AG08396 (cell line): ENCODE data around the gene SLCO1C1.

Source experiments
- DNase-seq: peaks from one replicate; pipeline ENCODE4 v3.0.0; 2012; ENCODE audit warnings: low spot score, mixed read lengths

Gene SLCO1C1

DNA sequence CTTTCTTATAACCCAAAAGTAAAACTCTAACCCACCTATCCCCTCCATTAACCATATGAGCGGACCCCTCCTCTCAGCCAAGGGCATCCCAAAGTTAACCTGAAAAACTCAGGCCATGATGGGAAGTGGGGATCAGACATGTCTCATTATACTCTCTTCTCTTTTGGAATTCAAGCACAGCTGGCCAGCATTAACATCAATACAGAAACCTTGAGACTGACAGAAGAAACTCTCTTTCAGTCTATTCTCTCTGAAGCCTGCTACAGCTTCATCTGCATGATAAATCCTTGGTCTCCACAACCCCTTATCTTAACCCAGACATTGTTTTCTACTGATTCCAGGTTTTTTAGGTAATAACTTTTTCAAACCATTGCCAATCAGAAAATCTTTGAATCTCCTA lies 97.8 kb downstream of the SLCO1C1 start:
- DNase-seq: no peak

DNA sequence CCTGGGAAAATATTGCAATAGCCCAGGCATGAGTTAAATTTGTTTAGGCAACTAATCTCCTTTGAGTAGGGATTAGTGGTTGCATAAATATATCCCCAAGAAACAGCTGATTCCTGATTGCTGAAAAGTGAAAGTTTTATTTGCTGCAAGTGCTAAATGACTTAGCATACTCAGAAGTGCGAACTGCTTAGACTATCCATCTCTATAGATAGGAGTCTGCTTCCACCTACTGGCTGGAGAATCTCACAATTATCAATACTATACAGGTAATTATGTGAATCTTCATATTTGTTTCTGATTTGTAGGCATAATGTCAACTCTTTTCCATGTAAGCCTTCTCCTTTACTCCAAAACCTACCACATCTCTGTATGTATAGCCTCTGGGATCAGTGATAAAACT lies 103.4 kb downstream of the SLCO1C1 start:
- DNase-seq: no peak

- no peak for DNase-seq
Observed at GRCh38 chr12:20800160-20800559, 105.0 kb downstream of the SLCO1C1 start.

DNA sequence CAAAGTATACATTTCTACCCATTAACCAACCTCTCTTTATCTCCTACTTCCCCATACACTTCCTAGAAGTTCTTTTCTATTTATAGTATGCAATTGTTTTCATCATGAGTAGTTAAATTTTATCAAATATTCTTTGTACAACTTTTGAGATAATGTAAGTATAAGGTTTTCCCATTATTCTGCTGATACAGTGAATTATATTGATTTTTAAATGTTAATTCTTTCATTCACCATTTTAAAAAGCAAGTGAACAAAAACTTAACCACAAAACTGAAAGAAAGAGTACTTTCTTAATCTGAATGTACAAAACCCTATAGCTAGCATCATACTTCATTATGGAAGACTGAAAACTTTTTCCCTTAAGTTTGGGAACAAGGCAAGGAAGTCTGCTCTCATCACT lies 105.9 kb downstream of the SLCO1C1 start:
- DNase-seq: no peak
